GM12875 (cell line): ENCODE results near the gene JDP2.

Experiments used
- H3K4me3 ChIP-seq: one replicate; pipeline ENCODE4 v1.5.1; 2011; ENCODE audit warnings: low read depth, low read length, control low read depth
- TF ChIP-seq, protein P1 (sequence below): IDR thresholded peaks from 2 replicates; pipeline ENCODE4 v1.5.1; 2011; ENCODE audit warnings: low read depth, mild to moderate bottlenecking, control low read depth, inconsistent platforms, low read length, moderate library complexity, borderline replicate concordance; ENCODE audit not compliant: insufficient read depth

Gene JDP2

DNA sequence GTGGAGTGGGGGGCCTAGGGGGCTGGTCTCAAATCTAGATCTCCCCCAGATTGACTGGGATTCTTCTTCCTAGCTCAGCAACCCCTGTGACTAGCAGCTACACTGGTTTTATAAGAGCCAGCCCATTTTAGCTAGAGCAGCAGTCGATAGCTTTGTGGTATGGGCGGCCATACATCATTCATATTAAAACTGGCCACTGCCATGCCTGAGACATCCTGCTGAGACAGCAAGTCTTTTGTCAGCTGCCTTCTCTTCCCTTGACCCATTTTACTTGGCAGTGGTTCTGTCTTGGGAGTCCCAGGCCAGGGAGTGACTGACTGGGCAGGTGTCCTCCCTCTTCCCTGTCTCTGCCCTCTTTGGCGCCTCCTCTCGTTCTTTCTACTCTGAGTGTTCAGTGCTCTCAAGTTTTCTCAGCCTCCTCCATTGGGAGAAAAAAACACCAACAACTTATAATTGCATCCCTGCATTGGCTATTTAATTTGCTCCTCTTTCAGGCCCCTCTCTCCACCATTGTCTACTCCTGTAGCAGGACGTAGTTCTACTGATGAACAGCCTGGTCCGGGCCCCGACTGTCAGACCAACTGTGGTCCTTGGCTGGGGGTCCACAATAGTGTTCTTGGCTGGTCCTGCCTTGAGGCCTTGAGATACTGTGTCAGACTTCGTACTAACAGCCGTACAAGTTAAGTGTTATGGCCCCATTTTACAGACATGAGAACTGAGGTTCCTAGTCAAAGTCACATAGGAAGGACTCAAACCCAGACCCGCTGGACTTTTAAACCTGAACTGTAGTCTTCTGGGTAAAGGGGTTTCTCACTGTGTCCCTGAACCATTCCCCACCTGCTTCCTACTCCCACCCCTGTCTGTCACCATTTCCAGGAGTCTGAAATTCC lies 18.3 kb upstream of the JDP2 start:
- TF ChIP-seq, protein P1, sequence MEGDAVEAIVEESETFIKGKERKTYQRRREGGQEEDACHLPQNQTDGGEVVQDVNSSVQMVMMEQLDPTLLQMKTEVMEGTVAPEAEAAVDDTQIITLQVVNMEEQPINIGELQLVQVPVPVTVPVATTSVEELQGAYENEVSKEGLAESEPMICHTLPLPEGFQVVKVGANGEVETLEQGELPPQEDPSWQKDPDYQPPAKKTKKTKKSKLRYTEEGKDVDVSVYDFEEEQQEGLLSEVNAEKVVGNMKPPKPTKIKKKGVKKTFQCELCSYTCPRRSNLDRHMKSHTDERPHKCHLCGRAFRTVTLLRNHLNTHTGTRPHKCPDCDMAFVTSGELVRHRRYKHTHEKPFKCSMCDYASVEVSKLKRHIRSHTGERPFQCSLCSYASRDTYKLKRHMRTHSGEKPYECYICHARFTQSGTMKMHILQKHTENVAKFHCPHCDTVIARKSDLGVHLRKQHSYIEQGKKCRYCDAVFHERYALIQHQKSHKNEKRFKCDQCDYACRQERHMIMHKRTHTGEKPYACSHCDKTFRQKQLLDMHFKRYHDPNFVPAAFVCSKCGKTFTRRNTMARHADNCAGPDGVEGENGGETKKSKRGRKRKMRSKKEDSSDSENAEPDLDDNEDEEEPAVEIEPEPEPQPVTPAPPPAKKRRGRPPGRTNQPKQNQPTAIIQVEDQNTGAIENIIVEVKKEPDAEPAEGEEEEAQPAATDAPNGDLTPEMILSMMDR: no peak
- no peak overlapping the region for H3K4me3 ChIP-seq

GRCh38 chr14:75411214-75411540 lies 16.6 kb upstream of the JDP2 start:
- H3K4me3 ChIP-seq: no peak overlapping the region
- TF ChIP-seq, protein P1: no peak

GRCh38 chr14:75413013-75413412 lies 14.8 kb upstream of the JDP2 start:
- no peak overlapping the region for H3K4me3 ChIP-seq
- TF ChIP-seq, protein P1: no peak

DNA sequence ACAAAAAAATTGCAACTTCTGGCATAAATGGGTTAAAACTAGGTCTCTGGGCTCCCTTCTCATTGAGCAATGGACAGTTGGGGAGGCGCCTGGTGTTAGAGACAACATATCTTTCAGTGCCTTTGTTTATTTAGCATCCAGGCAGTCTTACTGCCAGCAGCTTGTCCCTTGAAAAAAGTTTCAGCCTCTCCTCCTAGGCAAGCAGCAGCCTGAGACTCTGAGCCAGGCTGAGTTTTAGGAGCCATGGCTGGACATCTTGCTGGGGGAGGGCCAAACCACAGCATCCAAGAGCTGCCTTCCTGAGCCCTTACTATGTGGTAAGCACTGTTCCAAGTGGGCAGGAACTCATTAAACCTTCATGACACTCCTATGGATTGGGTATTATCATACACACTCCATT lies 10.1 kb upstream of the JDP2 start:
- TF ChIP-seq, protein P1: no peak
- H3K4me3 ChIP-seq: no peak overlapping the region

- H3K4me3 ChIP-seq: peak overlapping the region; percentile 51
- TF ChIP-seq, protein P1: no peak
Measured at GRCh38 chr14:75418850-75419768, 8.7 kb upstream of the JDP2 start.

GRCh38 chr14:75422169-75422568 lies 5.7 kb upstream of the JDP2 start:
- TF ChIP-seq, protein P1: no peak

More at GRCh38 chr14:75422169-75422568, 5.7 kb upstream of the JDP2 start:
- H3K4me3 ChIP-seq: no peak overlapping the region
